ENCODE results near the gene LYG1.

Gene LYG1

DNA sequence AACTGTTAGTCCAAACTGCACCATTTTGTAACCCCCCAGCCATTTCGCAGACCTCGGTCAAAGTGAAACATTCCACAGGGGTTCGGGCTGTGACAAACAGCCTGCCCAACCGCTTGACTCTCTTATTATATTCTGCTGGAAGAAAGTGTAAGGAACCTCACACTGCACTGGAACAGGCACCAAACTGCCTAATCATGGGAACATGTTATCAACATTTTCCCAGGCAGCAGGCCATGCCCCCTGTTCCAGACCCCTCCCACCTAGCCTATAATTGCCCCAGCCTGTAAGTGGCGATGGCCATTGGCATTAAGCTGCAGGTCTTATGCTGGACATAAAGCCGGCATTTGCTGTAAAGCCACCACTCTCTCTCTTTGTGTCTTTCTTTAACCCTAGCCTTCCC lies 62.4 kb downstream of the LYG1 start:
- H3K9me3 ChIP-seq (ENCODE audit: control insufficient read depth in 1 of 2, low read length in 2 of 2) = no peaks in the 10 kb centered on the region
- no peak overlapping the region for H3K27ac ChIP-seq (ENCODE audit: low read depth, low read length)
- no peaks in the 10 kb centered on the region for H3K27me3 ChIP-seq (ENCODE audit: control insufficient read depth in 1 of 2, insufficient read depth in 2 of 2, low read length in 2 of 2)
- no peaks in the 10 kb centered on the region for H3K4me1 ChIP-seq (ENCODE audit: control insufficient read depth in 1 of 2, insufficient read depth in 2 of 2, low read length in 2 of 2)
- H3K9ac ChIP-seq (ENCODE audit: low read depth in 1 of 2, low read length in 2 of 2) = no peak overlapping the region
- no peak overlapping the region for H3K4me3 ChIP-seq (ENCODE audit: low read depth in 1 of 2, low read length in 2 of 2)
- no peaks in the 10 kb centered on the region for H3K36me3 ChIP-seq (ENCODE audit: control insufficient read depth in 1 of 2, insufficient read depth in 2 of 2, low read length in 2 of 2)

All from duodenal mucosa (tissue), 2 donors.